Mucosa of descending colon (tissue), 3 donors: Measurements from ENCODE around the gene ADCYAP1R1. TPM values are rescaled to one million over a fixed set of nuclear protein-coding genes. Genes with fewer than 3 reads are reported as not detected.

ENCODE experiments used
- ATAC-seq: fragments of 200-7000 bp; cut with Tn5 transposase; one replicate; pipeline ENCODE4 v1.9.1; 2020; ENCODE audit warnings: mild to moderate bottlenecking, moderate library complexity
- DNase-seq, 3 donors: peaks; one replicate each; pipeline ENCODE4 v3.0.0-alpha.2; 2020
- H3K36me3 ChIP-seq: fragments of 200-600 bp; one replicate; pipeline ENCODE4 v1.8.0; 2021; ENCODE audit warnings: low read depth, mild to moderate bottlenecking
- H3K4me1 ChIP-seq: fragments of 200-600 bp; one replicate; pipeline ENCODE4 v1.8.0; 2021; ENCODE audit warnings: low read depth, mild to moderate bottlenecking
- H3K4me3 ChIP-seq: fragments of 200-600 bp; one replicate; pipeline ENCODE4 v1.8.0; 2021; ENCODE audit warnings: mild to moderate bottlenecking
- H3K9me3 ChIP-seq: fragments of 200-600 bp; one replicate; pipeline ENCODE4 v1.8.0; 2021; ENCODE audit warnings: mild to moderate bottlenecking
- intact Hi-C, 2 donors: fragments of 100-400 bp; cut with DNase I in 1 of 2; cut with micrococcal nuclease in 1 of 2; formaldehyde crosslinking; loops; one replicate each; pipeline versions ENCODE4 v1.11.0 to v1.11.1; 2022; cut with DNase I, micrococcal nuclease
- total RNA-seq, 3 donors: library from RNA; stranded (reverse); fragmentation: NEBNext Ultra II Directional in 2 of 3; extraction: Animal tissue kit (Norgen Biotek cat#: 25700) in 2 of 3; gene quantifications; one replicate each; pipeline versions ENCODE4 v1.2.1 to v1.2.4, GENCODE V29; 2021 to 2023
- TF ChIP-seq, protein P1 (sequence below): fragments of 200-600 bp; IDR thresholded peaks from one replicate; pipeline ENCODE4 v1.8.0; 2022; ENCODE audit warnings: antibody characterized with exemption, mild to moderate bottlenecking
- donor health status: DM: no; HTN: no; CAD: no; lungs with moderate emphysema.
- donor health status: DM: no; HTN: no; CAD: no.
- donor health status: DM: no; HTN: yes; CAD: no.

The ADCYAP1R1 gene
- total RNA-seq, 3 donors from 2014 or later = 0.26 to 15.0 (median 2.2) TPM

DNA sequence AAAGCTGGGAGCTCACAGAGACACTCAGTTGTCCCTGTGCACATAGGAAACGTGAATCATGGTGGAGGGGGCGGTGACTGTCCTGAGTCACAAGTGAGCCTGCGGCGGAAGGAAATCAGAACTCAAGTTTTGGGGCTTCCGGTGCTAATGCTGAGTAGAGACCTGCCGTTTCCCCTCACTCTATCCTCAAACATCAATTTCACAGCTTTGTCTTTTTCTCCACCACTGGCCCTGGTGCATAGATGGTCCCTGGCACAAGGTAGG is 21.9 kb downstream of the ADCYAP1R1 start:
- H3K36me3 ChIP-seq = no peaks in the 10 kb centered on the region
- no peak for DNase-seq
- no peak for ATAC-seq
- no peaks in the 10 kb centered on the region for H3K4me1 ChIP-seq
- intact Hi-C loops = no loop called here
- TF ChIP-seq, protein P1, sequence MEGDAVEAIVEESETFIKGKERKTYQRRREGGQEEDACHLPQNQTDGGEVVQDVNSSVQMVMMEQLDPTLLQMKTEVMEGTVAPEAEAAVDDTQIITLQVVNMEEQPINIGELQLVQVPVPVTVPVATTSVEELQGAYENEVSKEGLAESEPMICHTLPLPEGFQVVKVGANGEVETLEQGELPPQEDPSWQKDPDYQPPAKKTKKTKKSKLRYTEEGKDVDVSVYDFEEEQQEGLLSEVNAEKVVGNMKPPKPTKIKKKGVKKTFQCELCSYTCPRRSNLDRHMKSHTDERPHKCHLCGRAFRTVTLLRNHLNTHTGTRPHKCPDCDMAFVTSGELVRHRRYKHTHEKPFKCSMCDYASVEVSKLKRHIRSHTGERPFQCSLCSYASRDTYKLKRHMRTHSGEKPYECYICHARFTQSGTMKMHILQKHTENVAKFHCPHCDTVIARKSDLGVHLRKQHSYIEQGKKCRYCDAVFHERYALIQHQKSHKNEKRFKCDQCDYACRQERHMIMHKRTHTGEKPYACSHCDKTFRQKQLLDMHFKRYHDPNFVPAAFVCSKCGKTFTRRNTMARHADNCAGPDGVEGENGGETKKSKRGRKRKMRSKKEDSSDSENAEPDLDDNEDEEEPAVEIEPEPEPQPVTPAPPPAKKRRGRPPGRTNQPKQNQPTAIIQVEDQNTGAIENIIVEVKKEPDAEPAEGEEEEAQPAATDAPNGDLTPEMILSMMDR = no peak
- H3K4me3 ChIP-seq = no peak overlapping the region
- H3K9me3 ChIP-seq = no peaks in the 10 kb centered on the region

GRCh38 chr7:31074403-31075085 is 22.4 kb downstream of the ADCYAP1R1 start:
- no peak for ATAC-seq
- peak in 2 of 3 donors; percentile 7 to 54 for DNase-seq
- no peaks in the 10 kb centered on the region for H3K36me3 ChIP-seq
- H3K4me3 ChIP-seq = no peak overlapping the region
- TF ChIP-seq, protein P1 = no peak
- H3K9me3 ChIP-seq = no peaks in the 10 kb centered on the region
- intact Hi-C loops = no loop called here
- H3K4me1 ChIP-seq = no peaks in the 10 kb centered on the region

- Histone ChIP-seq H3K4me3 (no peak overlapping the region), H3K4me1 (no peaks in the 10 kb centered on the region), H3K9me3 (no peaks in the 10 kb centered on the region), H3K36me3 (no peaks in the 10 kb centered on the region)
- TF ChIP-seq, protein P1 = no peak
- intact Hi-C loops = no loop called here
- DNase-seq (no peak), ATAC-seq (no peak)
Observed at GRCh38 chr7:31075086-31075405, 22.9 kb downstream of the ADCYAP1R1 start.

GRCh38 chr7:31076051-31076450 is 23.9 kb downstream of the ADCYAP1R1 start:
- DNase-seq (no peak), ATAC-seq (no peak)
- H3K4me3 ChIP-seq = no peak overlapping the region
- H3K36me3 ChIP-seq = no peaks in the 10 kb centered on the region
- no peaks in the 10 kb centered on the region for H3K9me3 ChIP-seq
- intact Hi-C loops = no loop called here
- H3K4me1 ChIP-seq = no peaks in the 10 kb centered on the region
- TF ChIP-seq, protein P1 = no peak

DNA sequence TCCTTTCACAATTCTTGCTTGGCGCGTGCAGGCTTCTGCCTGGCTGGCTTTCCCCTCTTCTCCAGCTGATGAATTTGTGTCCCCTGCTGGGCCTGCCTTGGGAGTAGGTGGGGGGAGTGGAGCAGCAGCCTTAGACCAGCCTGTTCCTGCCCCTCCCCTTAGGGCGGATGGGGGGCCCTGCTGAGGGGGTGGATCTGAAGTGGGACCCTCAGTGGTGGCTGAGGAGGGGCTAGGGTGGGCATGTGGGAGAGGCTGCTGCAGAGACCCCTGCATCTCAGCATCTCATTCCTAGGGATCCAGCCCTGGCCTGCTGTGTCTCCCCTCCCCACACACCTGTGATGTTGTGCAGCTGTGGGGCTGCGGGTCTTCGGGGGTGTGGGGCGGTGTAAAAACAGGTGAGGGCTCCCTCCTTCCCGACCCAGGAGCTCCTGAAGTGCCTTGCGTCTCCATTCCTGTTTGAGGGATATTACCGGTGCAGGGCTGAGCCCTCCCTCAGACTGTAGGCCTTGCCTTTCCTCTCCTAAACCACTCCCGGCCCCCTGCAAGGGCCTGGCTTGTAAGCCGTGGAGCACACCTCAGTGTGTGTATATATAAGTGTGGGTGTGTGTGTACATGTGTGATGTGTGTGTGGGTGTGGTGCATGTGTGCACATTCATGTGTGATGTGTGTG is 24.7 kb downstream of the ADCYAP1R1 start:
- no peaks in the 10 kb centered on the region for H3K4me1 ChIP-seq
- no peak overlapping the region for H3K4me3 ChIP-seq
- H3K9me3 ChIP-seq = no peaks in the 10 kb centered on the region
- TF ChIP-seq, protein P1 = no peak
- DNase-seq (no peak), ATAC-seq (no peak)
- intact Hi-C loops = no loop called here
- H3K36me3 ChIP-seq = no peaks in the 10 kb centered on the region
